Activated T-cell treated with anti-CD3 and anti-CD28 coated beads, Interleukin-2, amount 50 U/mL, for 24 hours (primary cell): Measurements from ENCODE around the gene NGFR.
A peak's percentile ranks its signal among the peaks of the same experiment; 100 is the strongest.
"Not testable (repeated sequence)": the region's sequence is repeated elsewhere in the genome, so short reads cannot be mapped to it uniquely, and the experiment has no call there.

Source experiments
- DNase-seq: peaks from one replicate; pipeline ENCODE4 v3.0.0-alpha.2; 2020
- H3K27ac Mint-ChIP-seq: 2 replicates; pipeline ENCODE4 v1.8.0; 2020; ENCODE audit warnings: mild to moderate bottlenecking, mixed read lengths
- H3K27me3 Mint-ChIP-seq: 2 replicates; pipeline ENCODE4 v1.8.0; 2020; ENCODE audit warnings: mixed read lengths
- H3K36me3 Mint-ChIP-seq: 2 replicates; pipeline ENCODE4 v1.8.0; 2020; ENCODE audit warnings: low read depth, mixed read lengths
- H3K4me1 Mint-ChIP-seq: 2 replicates; pipeline ENCODE4 v1.8.0; 2020; ENCODE audit warnings: low read depth, mixed read lengths
- H3K4me3 Mint-ChIP-seq: 2 replicates; pipeline ENCODE4 v1.8.0; 2020; ENCODE audit warnings: mild to moderate bottlenecking, moderate library complexity, mixed read lengths
- H3K9me3 Mint-ChIP-seq: 2 replicates; pipeline ENCODE4 v1.8.0; 2020; ENCODE audit warnings: mixed read lengths

The NGFR gene

DNA sequence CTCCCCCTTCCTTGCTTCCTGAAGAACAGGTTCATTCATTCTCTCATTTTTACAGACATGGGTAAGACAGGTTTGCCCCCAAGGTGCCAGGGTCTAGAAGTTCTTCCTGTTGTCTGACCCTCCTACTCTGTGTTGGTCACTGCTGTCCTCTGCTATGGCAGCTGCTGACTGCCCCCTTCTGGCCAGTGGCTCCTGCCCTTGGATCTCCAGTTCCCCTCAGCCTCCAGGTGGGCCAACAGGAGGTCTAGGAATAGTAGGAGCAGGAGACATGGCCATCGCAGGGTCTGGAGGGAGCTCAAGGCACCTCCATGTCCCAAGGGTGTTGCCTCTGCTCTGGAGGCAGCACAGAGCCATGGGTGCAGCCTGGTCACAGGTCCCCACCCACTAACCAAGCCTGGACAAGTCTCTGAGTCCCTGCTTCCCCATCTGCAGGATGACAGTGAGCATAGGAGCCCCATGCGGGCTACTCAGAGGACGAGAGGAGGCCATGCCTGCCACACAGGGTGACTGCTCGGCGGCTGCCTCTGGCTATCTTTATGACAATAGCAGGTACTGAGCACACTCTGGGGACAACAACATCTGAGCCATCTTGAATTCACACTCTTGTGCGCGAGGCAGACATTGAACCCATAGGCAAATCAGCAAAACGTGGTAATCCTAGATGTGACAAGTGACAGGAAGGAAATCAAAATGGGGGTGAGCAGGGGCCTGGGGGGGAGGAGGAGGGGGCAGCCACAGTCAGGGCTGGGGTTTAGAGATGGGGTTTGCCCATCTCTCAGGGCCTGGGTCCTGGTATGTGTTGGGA lies 53.6 kb downstream of the NGFR start:
- no peak overlapping the region for H3K4me3 Mint-ChIP-seq

GRCh38 chr17:49549311-49549605 lies 54.2 kb downstream of the NGFR start:
- H3K36me3 Mint-ChIP-seq: no peaks in the 10 kb centered on the region
- no peaks in the 10 kb centered on the region for H3K4me1 Mint-ChIP-seq
- no peak overlapping the region for H3K27ac Mint-ChIP-seq
- no peak for DNase-seq
- H3K9me3 Mint-ChIP-seq: no peaks in the 10 kb centered on the region
- no peak overlapping the region for H3K4me3 Mint-ChIP-seq
- H3K27me3 Mint-ChIP-seq: no peaks in the 10 kb centered on the region

More for the DNA sequence above, 53.6 kb downstream of the NGFR start:
- Mint-ChIP-seq H3K27ac (no peak overlapping the region), H3K36me3 (no peaks in the 10 kb centered on the region), H3K4me1 (no peaks in the 10 kb centered on the region), H3K27me3 (no peaks in the 10 kb centered on the region), H3K9me3 (no peaks in the 10 kb centered on the region)
- DNase-seq: no peak

DNA sequence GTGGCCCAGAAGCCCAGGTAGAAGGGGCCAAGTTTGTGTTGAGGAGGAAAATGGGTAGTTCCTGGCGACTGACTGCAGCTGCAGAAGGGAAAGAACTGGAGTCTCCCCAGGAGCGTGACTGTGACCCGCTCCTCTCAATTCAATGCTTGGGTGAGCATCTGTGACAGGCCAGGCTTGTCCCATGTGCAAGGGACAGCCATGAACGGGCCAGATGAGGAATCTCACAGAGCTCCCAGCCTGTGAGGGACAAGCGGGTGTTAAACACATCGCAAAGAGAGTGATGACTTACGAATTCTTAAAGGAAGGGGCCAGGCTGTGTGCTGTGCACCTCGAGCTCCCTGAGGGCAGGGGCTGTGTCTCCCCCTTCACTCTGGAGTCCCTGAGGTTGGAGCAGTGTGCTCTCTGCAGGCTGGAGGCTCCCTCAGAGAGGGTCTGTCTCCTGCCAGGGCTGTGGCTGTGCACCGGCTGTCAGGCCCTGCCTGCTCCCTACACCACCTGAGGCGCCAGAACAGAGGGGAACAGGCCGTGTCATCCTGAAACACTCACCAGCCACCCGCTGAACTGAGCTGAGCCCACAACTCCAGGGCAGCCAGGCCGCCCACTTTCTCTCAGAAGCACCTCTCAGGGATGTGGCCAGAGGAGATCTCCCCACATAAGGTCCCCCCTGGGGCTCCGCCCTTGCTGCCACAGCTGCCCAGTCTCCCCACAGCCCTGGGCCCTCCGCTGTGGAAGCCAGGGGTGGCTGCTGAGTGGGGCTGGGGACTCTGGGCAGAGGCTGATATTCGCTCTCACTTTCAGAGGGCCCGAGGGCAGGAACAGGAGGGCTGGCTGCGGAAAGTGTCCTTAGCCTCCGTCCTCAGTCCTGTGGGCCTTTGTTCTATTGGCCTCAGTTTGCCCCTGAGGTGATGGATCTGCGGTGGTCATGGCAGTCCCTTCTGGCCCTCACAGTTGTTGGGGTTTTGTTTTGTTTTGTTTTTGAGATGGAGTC lies 54.9 kb downstream of the NGFR start:
- no peak for DNase-seq
- H3K4me3 Mint-ChIP-seq: no peak overlapping the region
- H3K27me3 Mint-ChIP-seq: no peaks in the 10 kb centered on the region
- H3K9me3 Mint-ChIP-seq: no peaks in the 10 kb centered on the region
- H3K4me1 Mint-ChIP-seq: no peaks in the 10 kb centered on the region
- no peaks in the 10 kb centered on the region for H3K36me3 Mint-ChIP-seq
- H3K27ac Mint-ChIP-seq: no peak overlapping the region

- not testable (repeated sequence) for H3K4me1 Mint-ChIP-seq, H3K9me3 Mint-ChIP-seq, H3K27ac Mint-ChIP-seq, H3K27me3 Mint-ChIP-seq, H3K36me3 Mint-ChIP-seq, DNase-seq, H3K4me3 Mint-ChIP-seq
These were observed 55.7 kb downstream of the NGFR start for GRCh38 chr17:49550764-49551163.

DNA sequence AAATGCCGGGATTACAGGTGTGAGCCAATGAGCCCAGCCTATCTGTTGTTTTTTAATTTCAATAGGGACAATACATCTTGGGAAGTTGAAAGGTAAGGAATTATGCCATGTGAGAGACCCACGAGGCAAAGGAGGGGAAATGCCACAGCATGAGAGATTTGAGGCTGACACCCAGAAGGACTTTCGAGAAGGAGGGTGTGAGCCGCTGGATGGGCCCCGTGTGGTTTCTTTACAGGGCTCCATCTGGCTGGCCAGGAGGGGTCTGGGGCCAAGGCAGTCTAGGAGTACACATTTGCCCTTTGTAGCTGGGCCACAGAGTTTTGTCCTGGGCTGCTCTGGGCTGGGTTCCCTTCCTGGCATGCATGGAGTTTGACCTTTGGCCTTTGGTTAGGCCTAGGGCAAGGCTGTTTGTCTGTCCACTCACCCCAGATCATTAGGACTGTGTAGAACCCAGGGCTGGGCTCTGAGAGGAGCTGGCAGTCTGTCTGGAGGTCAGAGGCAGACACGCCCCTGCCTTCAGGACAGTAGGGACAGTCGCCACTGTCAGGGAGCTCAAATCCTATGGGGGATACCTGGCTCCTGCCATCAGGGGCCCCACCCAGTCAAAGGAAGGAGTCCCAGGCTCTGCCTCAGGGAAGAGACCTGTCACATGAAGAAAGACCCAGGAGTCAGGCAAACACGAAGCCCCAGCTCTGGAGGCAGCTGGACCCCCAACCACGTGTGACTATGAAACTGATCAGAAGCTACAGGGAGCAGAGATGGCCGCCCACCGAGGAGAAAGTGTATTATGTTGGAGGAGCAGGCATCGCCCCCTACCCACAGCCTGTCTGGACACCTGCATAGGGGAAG lies 56.4 kb downstream of the NGFR start:
- DNase-seq: no peak
- Mint-ChIP-seq H3K27me3 (no peaks in the 10 kb centered on the region), H3K9me3 (no peaks in the 10 kb centered on the region), H3K4me3 (no peak overlapping the region), H3K36me3 (no peaks in the 10 kb centered on the region), H3K27ac (no peak overlapping the region), H3K4me1 (peaks cover 5% of the 10 kb centered on the region)

GRCh38 chr17:49552070-49552751 lies 57.1 kb downstream of the NGFR start:
- Mint-ChIP-seq H3K27me3 (peaks cover under 1% of the 10 kb centered on the region), H3K27ac (no peak overlapping the region), H3K4me3 (no peak overlapping the region), H3K9me3 (no peaks in the 10 kb centered on the region), H3K36me3 (no peaks in the 10 kb centered on the region), H3K4me1 (peaks cover 5% of the 10 kb centered on the region)
- no peak for DNase-seq

- DNase-seq: no peak
- H3K27ac Mint-ChIP-seq: no peak overlapping the region
- peaks cover 4% of the 10 kb centered on the region for H3K27me3 Mint-ChIP-seq
These were observed 58.7 kb downstream of the NGFR start for GRCh38 chr17:49553676-49554335.

DNA sequence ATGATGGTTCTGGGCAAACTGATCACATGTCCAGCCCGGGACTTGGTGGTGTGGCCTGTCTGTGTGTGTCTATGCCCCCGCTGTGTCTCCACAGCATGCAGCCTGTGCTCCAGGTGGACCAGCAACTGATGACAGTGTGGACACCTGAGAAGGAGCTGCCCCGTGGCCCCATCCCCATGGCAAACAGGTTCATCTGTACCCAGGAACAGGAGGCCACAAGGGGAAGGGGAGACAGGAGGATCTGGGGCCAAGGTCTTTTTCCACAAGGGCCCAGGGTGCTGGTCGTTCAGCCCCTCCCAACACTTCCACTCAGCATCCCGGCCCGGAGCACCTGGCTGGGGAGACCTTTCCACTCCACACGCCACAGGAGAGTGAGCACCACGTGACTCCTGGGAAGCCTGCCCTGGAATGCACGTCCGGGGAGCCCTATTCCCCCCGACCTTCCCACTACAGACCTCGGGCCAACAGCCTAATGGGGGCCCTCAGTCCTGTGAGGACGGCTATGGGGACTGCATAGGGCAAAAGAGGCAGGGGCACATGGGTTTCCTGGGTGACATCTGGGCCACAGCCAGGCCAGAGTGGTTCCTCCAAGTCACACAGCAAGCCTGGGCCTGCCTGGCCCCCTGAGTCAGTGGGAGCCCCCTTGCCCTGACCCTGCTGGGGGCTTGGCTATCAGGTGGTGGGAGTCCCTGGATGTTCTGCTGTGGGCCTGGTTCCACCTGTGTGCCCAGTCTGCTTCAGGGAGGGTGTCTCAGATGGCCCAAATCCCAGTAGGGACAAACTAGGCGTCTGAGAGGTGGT lies 59.8 kb downstream of the NGFR start:
- Mint-ChIP-seq H3K27me3 (peaks cover 4% of the 10 kb centered on the region), H3K9me3 (no peaks in the 10 kb centered on the region), H3K27ac (no peak overlapping the region), H3K4me1 (peaks cover 7% of the 10 kb centered on the region), H3K36me3 (no peaks in the 10 kb centered on the region), H3K4me3 (no peak overlapping the region)
- no peak for DNase-seq

More at GRCh38 chr17:49553676-49554335, 58.7 kb downstream of the NGFR start:
- Mint-ChIP-seq H3K9me3 (no peaks in the 10 kb centered on the region), H3K4me3 (no peak overlapping the region), H3K36me3 (no peaks in the 10 kb centered on the region), H3K4me1 (peaks cover 7% of the 10 kb centered on the region)

DNA sequence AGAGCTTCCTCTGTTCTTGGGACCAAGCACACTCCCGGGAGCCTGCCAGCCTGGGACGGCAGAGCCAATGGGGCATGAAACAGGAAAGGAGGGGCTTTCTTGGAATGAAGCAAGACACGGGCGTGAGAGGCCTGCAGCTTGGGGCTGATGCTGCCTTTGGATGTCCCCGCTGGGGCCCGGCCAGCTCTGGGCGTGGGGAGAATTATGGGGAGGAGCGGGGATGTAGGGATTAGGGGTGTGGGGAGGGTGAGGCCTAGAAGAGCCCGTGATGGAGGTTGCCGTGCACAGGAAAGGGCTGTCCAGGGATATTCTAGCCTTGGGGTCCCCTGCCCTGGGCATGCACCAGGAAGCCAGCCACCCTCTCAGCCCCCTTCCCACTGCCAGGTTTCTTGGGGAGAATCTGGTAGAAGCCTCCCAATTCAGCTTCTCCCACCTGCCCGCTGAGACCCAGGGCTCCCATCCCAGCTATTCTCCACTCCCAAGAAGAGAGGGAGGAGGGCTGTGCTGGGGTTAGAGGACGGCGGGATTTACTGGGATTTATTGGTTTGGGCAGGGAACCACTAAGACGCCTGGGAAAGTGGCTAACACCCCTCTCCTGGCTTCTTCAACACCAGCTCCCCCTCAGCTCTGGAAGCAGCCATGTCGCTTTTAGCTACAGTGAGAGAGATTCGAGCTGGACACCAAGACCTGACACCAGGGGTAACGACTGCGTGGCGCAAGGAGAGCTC lies 60.6 kb downstream of the NGFR start:
- no peak overlapping the region for H3K4me3 Mint-ChIP-seq
- no peak for DNase-seq
- peak overlapping the region; percentile 26 for H3K27ac Mint-ChIP-seq
- H3K27me3 Mint-ChIP-seq: peaks cover 4% of the 10 kb centered on the region
- no peaks in the 10 kb centered on the region for H3K36me3 Mint-ChIP-seq
- H3K9me3 Mint-ChIP-seq: no peaks in the 10 kb centered on the region
- H3K4me1 Mint-ChIP-seq: peaks cover 7% of the 10 kb centered on the region

GRCh38 chr17:49556223-49556943 lies 61.3 kb downstream of the NGFR start:
- Mint-ChIP-seq H3K27me3 (peaks cover 4% of the 10 kb centered on the region), H3K4me3 (no peak overlapping the region), H3K36me3 (no peaks in the 10 kb centered on the region), H3K4me1 (peaks cover 7% of the 10 kb centered on the region), H3K27ac (peak overlapping the region; percentile 26), H3K9me3 (no peaks in the 10 kb centered on the region)
- DNase-seq: peak; percentile 93

DNA sequence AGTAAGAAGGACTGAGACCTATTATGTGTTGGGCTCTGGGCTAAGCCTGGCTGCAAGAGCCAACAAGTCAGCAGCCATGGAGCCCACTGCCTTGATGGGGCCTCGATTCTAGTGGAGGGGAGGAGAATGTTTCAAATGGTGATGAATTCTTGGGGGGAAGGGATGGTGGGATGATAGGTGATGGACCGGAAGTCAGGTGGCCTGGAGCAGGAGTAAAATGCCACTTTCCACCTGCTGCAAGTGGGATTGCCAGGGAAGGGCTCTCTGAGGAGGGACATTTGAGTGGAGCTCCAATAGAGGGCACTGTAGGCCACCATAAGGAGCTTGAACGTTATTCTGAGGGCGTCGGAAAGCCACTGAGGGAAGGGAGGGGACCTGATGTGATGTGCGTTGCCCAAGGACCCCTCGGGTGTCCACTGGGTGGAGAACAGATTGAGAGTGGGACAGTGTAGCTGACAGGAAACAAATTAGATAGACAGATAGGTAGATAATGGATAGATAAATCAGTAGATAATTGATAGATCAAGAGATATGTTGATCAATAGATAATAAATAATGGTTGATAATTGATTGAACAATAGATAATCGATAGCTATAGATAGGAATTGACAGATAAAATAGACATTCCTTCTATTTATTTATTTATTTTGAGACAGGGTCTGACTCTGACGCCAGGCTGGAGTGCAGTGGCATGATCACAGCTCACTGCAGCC lies 62.4 kb downstream of the NGFR start:
- Mint-ChIP-seq H3K9me3 (no peaks in the 10 kb centered on the region), H3K27ac (no peak overlapping the region), H3K4me1 (peaks cover 7% of the 10 kb centered on the region), H3K27me3 (peaks cover 4% of the 10 kb centered on the region), H3K36me3 (no peaks in the 10 kb centered on the region), H3K4me3 (no peak overlapping the region)
- DNase-seq: no peak
